Amniotic stem cell (primary cell): ENCODE measurements around the gene WWOX.

Experiments
- DNase-seq: peaks from one replicate; lab custom pipeline; 2025; lab: John Stamatoyannopoulos, UW

The WWOX gene

DNA sequence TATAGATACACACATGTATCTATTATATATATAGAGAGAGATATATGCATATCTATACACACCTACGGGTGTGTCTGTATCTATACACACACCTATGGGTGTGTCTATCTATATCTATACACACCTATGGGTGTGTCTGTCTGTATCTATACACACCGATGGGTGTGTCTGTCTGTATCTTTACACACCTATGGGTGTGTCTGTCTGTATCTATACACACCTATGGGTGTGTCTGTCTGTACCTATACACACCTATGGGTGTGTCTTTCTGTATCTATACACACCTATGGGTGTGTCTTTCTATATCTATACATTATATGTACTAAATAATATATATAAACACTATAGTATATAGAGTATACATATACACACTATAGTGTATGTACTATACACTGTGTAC is 762.6 kb downstream of the WWOX start:
- no peak for DNase-seq

DNA sequence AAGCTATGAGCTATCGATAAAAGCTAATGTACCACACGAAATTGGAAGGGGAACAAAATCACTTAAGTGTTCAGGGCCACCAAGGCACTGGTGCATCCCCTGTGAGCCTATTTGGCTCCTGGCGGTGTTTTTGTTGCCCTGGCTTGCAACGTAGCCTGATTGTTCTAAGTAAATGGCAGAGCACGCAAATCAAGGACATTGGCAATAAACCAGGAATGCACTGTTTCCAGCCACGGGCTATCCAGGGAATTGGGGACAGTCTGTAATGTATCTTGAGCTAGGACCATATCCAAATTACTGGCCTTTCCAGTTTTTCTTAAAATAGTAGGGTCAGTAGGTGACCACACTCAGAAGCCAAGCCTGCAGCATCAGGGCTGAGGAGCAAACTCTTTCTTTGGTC is 767.1 kb downstream of the WWOX start:
- no peak for DNase-seq

DNA sequence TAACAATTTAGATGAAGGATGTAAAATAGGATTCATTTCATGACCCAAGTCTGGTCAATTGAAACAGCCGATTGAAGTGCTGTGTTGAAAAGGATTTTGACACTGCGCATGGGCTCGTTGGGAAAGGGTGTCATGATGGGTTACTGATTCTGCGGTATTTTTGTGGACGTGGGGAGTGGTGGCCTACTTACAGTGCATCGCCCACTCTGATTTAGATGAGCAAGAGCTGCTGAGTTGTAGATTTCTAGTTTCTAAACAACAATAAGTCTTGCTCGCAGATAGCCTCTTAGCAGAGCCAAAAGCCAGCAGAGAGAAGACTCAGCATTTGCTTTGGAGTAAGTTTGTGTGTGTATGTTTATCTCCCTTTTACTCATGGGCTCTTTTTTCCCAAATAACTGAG is 770.0 kb downstream of the WWOX start:
- no peak for DNase-seq

DNA sequence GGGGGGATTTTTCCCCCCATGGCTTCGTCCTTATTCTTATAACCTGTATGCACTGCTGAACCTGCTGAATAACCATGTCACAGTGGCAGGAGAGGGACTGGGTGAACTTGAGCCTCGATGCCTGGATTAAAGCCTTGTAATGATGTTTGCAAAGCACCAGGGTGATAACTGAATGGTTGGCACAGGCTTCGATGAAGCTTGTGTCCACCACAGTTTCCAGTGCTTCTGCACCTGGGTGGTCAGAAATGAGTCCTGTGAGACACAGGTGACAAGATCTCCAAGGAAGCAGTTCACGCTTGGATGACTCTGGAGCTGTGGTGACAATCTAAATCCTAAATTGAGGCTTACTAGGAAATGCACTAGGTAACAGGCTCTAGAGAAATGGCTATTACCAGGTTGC is 771.8 kb downstream of the WWOX start:
- no peak for DNase-seq

DNA sequence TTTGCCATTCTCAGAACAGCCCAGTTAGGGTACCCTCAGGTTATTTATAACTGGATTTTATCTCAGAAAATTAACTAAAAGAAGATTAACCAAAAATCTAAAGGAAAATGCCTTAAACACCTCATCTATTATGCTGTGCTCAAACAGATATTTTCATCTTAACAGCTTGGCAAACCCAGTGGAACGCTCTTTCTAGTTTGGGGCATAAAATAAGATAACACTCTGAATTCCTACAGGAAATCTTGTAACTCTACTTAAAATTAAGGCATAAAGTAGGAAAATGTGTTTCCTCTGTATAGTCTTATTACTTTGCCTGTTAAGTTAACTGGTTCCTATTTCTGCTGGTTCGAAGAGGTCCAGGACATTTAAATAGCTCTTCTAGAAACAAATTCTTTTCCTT is 777.2 kb downstream of the WWOX start:
- no peak for DNase-seq

DNA sequence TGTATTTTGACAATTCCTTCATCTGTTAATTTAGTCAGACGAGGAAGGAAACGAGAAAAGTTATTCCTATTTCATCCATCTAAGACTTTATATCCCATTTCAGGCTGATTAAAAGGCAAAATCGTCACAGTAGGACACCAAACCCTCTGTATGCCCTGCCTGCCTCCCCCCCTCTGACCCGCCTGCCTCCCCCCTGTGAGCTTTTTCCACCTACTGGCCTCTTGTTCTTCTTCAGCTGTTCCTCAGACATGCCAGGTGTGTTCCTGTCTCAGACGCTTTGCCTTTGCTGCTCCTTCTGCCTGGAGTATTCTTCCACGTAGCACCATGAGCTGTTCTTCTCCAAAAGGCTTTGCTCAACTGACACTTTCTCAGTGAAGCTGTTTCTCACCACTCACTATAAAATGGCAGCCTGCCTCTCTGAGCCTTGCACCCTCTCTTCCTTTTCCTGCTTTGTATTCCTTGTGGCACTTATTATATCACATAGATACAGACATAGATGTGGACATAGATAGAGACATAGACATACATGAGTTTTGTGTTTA is 777.7 kb downstream of the WWOX start:
- DNase-seq: no peak

DNA sequence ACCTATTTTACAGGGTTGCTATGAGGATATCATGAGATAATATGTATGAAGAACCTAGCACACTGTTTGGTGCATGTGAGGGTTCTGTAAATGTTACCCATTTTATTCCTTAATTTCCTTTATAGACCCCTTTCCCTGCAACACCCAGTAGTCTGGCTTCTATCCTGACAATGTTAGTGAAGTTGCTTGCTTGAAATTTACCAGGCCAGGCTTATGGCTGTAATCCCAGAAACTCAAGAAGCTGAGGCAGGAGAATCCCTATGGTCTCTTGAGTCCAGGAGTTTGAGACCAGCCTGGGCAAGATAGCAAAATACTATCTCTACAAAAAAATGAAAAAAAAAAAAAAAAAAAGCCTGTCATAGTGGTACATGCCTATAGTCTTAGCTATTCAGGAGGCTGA is 779.1 kb downstream of the WWOX start:
- DNase-seq: no peak

DNA sequence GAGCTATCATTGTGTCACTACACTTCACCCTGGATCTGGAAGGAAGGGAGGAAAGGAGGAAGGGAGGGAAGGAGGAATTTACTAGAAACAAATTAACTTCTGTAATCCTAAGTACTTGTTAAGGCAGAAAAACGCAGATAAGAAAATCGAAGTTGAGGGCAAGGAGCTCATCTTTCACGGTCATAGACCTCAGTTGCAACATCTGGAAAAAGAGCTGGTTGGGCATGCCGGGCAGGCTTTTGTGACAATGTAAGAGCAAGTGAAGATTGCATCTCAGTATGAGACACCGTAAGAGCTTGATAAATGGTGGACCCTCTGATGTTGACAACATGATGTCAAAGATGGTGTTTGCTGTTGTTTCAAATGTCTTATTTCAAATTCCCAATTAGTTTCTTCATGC is 779.6 kb downstream of the WWOX start:
- DNase-seq: no peak

DNA sequence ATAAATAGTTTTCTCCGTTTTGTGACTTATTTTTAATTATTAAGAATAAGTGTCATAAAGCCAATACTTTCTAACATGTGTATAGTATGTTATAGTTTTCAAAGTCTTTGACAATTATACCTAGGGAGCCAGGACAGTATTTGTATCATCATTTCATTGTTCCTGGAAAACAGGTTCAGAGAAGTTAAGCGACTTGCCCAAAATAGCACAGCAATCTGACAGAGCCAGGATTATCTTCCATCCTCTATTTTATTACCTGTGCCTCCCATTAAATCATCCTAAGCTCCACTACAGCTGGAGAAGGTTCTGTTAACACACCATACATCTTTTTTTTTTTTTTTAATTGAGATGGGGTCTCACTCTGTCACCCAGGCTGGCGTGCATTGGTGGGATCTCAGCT is 782.7 kb downstream of the WWOX start:
- no peak for DNase-seq

DNA sequence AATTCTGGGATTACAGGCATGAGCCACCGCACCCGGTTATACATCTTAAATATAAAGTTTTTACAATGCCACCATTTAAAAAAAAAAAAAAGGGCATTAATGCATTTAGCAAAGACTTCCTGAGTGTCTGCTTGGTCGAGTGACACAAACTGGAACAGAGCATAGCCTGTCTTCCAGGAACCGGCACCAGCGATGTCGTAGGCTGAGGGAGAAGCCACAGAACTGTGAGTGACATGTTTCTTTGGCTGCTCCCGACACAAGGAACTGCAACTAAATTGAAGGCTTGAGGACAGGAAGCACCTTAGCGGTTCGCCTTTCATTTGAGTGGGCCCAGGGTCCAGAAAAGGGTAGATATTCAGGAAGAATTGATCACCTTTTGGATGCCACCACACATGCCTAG is 783.3 kb downstream of the WWOX start:
- no peak for DNase-seq

DNA sequence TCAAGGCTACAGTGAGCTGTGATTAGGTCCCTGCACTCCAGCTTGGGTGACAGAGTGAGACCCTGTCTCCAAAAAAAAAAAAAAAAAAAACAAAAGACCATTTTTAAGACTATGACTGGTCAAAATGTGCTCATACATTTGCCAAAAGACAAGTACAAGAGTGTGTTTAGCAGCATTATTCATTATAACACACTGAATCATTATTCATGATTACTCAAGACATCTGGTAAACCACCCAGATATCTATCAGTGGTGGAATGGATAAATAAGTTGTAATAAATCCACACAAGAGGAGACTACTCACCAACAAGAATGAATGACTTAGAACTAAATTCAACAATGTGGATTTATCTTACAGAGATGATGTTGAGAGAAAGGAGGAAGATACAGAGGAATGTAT is 784.8 kb downstream of the WWOX start:
- DNase-seq: no peak

DNA sequence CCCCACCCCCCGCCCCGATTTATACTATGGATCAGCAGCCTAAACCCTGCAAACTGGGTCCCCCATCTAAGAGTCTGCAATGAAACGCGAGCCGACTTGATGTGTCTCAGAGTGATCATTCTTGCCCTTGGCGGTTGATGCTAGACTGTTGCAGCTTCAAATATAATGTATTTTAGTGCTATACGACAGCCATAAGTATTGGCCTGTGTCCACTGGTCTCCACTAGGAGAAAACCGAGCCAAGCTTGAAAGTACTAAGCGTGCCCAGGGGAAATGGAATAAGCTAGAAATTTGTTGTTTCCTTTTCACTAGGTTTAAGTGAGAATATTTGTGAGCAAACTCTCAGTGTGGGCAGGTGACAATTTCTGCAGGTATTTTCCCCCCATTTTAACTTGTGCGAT is 789.9 kb downstream of the WWOX start:
- no peak for DNase-seq

DNA sequence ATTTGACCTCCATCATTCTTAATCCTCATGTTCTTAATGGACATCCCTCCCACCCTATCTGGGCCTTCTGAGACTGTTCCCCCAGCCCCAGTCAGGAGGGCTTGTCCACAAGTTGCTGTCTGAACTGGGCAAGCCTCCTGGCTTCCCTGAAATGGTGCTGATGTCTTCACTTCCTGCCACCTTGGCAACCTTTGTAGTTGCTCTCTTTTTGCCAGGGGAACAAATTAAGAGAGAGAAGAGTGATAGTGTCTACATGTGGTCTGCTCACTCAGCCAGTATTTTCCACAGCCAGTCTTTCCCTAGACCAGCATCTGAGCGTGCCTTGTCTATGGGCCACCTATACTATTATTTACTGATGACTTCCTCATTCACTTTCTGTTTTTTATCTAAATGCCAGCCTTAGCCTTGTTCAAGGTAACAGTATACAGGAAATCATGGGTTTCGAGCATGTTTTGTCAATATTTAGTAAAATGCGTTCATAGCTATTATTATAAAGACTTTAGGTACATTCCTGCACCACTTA is 791.0 kb downstream of the WWOX start:
- DNase-seq: no peak

DNA sequence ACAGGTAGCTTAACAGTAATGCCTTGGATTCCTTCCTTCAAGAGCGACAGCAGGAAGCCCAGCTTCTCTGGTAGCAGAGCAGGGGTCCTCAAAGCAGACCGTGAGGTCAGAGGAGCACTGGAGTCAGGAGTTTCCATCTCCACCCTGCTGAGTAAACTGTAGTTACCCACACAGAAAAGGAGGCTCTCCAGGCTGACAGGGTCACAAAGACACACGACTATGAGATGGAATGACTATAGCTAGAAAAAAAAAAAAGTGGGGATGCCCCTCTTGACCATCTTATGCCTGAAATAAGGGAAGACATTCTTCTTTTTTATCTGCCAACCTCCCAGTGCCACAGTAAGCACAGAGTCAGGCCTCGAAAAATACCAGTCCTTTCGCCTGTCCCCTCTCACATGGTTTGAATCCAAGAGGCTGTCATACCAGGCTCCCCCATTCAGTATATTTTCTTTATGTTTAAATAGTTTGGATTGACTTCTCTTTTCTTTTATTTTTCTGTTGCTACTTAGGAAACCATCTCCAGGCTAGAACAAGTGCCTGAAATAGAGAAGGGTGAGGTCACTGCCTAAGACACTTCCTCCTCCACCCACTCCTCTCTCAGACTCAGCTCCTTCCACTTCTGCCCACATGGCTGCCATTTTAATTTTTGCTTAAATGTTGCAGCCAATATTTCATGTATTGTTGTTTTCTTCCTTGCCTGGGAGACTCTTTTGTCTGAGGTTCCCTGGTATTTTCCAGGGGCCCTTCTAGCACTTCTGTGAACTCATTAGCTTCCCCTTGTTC is 793.7 kb downstream of the WWOX start:
- no peak for DNase-seq

DNA sequence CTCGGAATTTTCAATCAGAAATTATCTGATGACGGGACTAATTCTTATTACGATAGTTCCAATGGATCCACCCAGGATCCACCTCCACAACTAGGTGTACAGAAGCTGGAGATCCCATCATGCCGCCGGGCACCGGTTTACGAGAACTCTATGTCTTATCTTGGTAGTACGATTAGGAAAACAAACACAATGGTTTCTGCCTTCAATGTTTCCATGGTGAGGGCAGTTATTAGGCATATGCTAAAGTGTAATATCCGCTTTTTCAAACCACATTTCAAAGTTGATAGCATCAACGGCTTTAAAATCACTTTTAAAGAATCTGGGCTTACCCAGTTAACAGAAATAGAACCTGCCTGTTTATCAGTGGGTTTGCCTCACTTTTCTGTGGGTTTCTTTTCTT is 795.4 kb downstream of the WWOX start:
- DNase-seq: no peak

DNA sequence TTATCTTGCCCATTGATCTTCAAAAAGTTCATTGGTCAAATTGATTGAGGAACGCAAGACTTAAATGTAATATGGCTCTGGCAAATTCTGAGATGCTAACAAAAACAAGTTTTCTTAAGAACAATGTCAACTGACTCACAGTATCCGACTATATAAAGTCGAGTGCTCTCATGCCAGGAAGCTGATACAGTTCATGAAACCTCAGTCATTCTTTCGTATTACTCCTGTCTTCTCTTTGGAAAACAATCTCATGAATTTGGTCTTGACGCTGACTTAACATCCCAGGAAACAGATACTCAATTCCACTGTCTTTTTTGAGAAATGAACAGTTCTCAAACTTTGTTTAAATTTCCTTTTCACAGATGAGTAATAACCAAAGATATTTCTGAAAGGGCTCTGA is 796.2 kb downstream of the WWOX start:
- no peak for DNase-seq

DNA sequence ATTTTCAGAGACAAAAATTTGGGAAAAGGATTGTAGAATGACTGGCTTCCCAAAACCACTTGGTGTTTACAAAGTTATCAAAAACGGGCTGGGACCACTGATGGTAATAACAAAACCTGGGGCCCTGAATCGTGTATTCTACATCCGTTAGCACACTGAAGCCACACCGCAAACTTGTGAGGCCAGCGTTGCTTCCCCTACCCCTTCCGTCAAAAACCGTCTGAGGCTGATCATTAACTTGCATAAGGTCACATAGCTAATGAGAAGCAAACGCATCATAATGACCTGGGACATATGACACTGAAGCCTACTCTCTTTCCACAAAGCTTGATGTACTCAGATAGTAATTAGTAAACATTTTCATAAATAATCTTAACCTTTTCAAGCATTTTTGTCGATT is 796.8 kb downstream of the WWOX start:
- DNase-seq: no peak

DNA sequence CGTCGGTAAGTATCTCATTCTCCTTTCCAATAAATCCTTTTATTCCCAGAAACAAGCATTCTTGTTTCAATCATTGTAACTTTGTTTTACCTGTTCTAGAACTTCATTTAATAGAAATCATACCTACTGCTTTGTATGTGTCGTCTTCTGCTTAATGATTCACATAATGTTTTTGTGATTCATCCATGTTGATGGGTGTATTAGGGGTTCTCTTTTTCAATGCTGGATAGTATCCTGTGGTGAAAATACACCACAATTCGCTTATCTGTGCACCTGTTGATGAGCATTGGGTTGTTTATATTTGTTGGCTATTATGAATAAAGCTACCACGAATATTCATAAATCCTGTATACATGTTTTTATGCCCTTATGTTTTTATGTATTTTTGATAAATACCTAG is 797.8 kb downstream of the WWOX start:
- no peak for DNase-seq

DNA sequence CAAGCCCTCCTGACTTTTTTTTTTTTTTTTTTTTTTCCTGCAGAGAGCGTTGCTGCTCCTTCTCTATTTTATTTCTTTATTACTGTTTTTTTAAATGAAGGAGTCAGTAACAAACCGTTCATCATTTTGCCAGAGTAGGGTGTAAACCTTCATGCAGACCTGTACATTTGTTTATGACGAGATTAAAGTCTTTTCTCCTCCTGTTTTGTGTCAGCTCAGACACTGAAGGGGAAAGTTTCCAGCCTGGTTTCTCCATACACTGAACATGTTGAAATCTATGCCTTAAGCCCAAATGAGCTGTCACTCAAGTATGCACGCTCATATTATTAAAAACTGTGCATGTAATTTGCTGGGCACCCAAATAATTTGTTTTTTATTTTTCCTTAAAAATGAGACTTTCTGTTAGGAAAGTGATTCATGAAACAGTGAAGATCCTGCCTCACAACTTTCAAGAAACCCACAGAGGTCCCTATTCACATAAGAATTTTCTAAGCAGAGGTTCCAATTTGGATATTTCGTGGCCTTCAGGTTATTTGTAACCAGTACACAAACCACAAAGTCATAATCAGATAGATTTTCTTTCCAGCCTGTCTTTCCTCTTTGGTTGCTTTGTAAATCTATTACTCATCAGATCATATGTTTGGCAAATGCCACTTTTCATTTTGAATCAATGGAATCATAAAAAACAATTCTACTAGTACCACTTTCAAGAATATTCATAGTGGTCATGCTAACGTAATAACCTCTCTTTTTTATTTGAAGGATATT is 800.8 kb downstream of the WWOX start:
- no peak for DNase-seq

DNA sequence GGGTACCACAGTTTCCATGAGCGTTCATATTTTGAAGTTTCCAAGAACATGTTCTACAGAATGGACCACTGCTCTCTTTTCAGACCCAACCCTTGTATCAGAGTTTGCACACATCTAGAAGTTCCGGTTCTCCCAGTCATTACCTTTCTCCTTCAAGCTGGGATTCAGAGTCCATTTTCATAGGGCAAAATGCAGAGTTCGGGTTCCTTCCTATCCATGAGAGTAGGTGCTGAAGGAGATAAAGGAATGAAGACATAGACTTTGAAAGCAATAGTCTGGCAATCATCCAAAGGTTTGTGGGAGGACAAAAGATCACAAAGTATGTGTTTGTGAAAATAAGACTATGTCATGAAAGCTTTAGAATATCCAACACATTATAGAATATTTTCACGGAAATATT is 801.5 kb downstream of the WWOX start:
- DNase-seq: no peak

DNA sequence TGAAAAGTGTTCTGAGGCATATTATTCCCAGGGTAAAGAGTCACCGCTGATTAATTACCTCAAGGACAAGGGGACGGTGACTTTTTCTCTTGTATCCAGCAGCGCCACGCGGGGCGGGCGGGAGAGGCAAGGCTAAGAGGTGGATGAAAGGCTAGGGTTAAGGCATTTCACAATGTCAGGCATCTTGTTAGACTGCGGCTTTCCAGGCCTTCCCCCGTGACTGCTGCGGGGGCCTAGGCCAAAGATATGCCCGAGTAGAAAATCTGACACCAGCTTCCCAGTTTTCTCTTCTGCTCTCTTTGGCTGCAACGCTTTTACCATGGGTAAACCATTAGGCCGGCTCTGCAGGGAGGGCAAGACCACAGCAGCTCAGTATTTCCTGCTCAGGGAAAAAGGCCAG is 802.9 kb downstream of the WWOX start:
- DNase-seq: no peak

DNA sequence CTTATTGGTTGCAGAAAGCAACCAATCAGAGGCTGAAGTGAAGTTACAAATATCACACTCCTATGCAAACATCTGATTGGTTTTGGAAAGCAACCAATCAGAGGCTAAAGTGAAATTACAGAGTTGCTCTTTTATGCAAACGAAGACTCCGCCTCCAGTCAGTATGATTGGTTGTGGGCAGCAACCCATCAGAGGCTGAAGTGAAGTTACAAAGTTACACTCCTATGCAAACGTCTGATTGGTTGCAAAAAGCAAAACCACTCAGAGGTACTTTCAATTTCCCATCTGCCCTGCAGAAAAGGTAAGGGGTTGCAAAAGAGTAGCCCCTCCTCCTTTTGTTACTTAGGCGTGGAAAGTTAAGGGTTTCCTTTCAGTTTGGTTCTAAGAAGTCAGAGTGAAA is 803.8 kb downstream of the WWOX start:
- DNase-seq: no peak

DNA sequence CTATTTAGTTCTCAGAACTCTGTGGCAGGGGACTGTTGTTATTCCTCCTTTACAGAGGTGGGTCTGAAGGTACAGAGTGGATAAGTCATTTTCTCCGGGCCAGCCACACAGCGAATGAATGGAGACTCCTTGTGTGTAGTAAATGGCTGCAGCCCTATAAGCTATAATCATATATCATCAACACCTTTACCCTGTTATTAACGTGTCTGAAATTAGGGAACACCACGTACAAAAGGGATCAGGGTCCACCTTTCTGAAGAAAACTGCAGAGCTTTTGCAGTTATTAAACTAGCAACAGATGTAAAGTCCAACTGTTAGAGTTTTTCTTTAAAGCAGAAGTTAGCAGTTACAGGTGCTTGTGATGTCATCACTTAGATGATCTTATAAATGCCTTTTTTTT is 804.4 kb downstream of the WWOX start:
- DNase-seq: no peak
